Activated CD4-positive, alpha-beta memory T cell treated with anti-CD3 and anti-CD28 coated beads, Interleukin-2, amount 10 ng/mL, durations not matched to agents 7 days and 5 days (primary cell): ENCODE results near the gene BIN2. TPM values are rescaled to one million over a fixed set of nuclear protein-coding genes. Genes with fewer than 3 reads are reported as not detected.
"Not testable (repeated sequence)": the region's sequence is repeated elsewhere in the genome, so short reads cannot be mapped to it uniquely, and the experiment has no call there.

Experiments used
- CTCF ChIA-PET: fragments of 350-600 bp; sonication (Branson Sonifier 250); formaldehyde crosslinking; loops from one replicate; lab custom pipeline; 2021; ENCODE audit warnings: antibody characterized with exemption, inconsistent platforms; lab: Charles Lee
- POLR2A ChIA-PET: fragments of 350-600 bp; sonication (Branson Sonifier 250); formaldehyde crosslinking; loops from one replicate; lab custom pipeline; 2021; ENCODE audit warnings: antibody characterized with exemption; lab: Charles Lee
- DNase-seq: peaks from one replicate; pipeline ENCODE4 v3.0.0-alpha.2; 2020
- H3K27ac Mint-ChIP-seq: one replicate; pipeline ENCODE4 v1.8.0; 2021; ENCODE audit warnings: mild to moderate bottlenecking, mixed read lengths
- H3K27me3 Mint-ChIP-seq: one replicate; pipeline ENCODE4 v1.8.0; 2021; ENCODE audit warnings: mixed read lengths
- H3K36me3 Mint-ChIP-seq: one replicate; pipeline ENCODE4 v1.8.0; 2021; ENCODE audit warnings: low read depth, mixed read lengths
- H3K4me1 Mint-ChIP-seq: one replicate; pipeline ENCODE4 v1.8.0; 2021; ENCODE audit warnings: mixed read lengths
- H3K4me3 Mint-ChIP-seq: one replicate; pipeline ENCODE4 v1.8.0; 2021; ENCODE audit warnings: mild to moderate bottlenecking, mixed read lengths
- H3K9me3 Mint-ChIP-seq: one replicate; pipeline ENCODE4 v1.8.0; 2021; ENCODE audit warnings: mixed read lengths
- total RNA-seq, 2 experiments: library from RNA; stranded (reverse); gene quantifications; one replicate each; pipeline ENCODE4 v1.2.3, GENCODE V29; 2021

Gene BIN2
- total RNA-seq, 2 experiments from 2014 or later, result 206 to 214 TPM

DNA sequence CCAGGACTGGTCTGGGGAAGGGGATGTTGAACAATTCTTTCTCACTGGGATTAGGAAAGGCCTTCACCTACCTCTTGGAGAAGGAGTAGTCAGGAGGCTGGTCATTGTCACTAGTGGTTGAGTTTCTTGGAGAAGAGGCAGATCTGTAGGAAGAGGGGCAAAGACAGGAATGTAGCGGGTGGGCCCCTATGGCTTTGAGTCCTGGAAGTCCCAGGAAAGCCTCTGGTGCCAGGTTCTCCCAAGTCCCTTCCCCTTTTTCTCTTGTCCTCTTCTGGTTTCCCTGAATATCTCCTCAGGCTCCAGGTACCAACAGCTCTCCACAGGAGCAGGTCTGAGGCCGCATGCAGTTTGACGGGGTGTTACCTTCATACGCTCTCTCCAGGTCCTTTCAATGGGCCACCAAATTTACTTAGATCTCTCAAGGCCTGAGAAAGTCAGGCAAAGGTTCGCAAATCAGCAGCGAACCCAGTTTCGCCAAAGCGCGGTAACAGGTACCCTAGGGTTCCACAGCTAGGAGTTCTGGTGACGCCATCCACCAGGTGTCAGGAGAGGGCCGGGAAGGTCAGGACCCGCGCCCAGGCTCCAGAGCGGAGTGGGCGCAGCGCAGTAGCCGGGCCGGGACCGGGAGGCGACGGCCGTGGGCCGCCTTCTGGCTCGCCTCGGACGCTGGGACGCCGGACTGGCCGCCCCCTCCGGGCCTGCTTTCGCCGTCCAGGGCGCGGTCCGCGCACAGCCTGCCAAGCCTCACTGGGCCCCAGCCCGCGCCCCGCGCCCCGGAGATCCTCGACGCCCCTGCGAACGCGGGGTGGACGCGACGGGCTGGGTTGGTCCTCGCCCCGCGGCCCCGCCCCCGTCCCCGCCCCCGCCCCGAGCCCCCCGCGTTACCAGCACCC lies 54.6 kb downstream of the BIN2 start:
- Mint-ChIP-seq H3K36me3 (peaks cover 8% of the 10 kb centered on the region), H3K4me1 (peaks cover 31% of the 10 kb centered on the region), H3K4me3 (peak overlapping the region; percentile 73), H3K27me3 (peaks cover 28% of the 10 kb centered on the region), H3K9me3 (no peaks in the 10 kb centered on the region), H3K27ac (no peak overlapping the region)
- POLR2A ChIA-PET, result interaction anchor here (1.2 to 3.2 kb wide), 4 partner anchors 31 to 72 kb away, joined by 3 to 15 read pairs (median 8); partner anchors contain the start of gene DAZAP2
- CTCF ChIA-PET, result interaction anchor here (0.5 to 5.5 kb wide), 13 partner anchors 14 to 222 kb away, joined by 3 to 87 read pairs (median 3); partner anchors contain the start of genes DAZAP2 and POU6F1
- peak; percentile 58 for DNase-seq

DNA sequence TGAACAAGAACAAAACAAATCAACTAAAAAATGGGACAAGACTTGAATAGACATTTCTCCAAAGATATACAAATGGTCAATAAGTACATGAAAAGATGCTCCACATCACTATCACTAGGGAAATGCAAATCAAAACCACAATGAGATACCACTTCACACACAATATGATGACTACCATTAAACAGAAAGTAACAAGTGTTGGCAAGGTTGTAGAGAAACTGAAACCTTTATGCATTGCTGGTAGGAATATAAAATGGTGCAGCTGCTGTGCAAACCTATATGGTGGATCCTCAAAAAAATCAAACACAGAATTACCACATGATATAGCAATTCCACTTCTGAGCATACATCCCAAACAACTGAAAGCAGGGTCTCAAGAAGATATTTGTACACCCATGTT lies 59.0 kb downstream of the BIN2 start:
- ChIA-PET POLR2A (no interaction called here), CTCF (no interaction called here)
- Mint-ChIP-seq H3K27me3 (peaks cover 11% of the 10 kb centered on the region), H3K4me3 (peak overlapping the region; percentile 25), H3K36me3 (peaks cover 3% of the 10 kb centered on the region), H3K27ac (peak overlapping the region; percentile 42), H3K9me3 (no peaks in the 10 kb centered on the region), H3K4me1 (peaks cover 26% of the 10 kb centered on the region)
- no peak for DNase-seq

DNA sequence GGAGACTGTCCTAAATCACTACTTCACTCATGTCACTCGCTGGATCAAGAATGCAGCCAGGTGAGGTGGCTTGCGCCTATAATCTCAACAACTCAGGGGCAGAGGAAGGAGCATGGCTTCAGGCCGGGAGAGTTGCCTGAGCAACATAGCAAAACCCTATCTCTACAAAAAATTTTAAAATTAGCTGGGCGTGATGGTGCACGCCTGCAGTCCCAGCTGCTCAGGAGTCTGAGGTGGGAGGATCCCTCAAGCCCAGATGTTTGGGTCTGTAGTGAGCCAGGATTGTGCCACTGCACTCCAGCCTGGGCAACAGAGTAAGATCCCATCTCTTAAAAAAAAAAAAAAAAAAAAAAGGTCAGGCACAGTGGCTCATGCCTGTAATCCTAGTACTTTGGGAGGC lies 59.7 kb downstream of the BIN2 start:
- no peak overlapping the region for H3K27ac Mint-ChIP-seq
- CTCF ChIA-PET, result interaction anchor here (2.8 kb wide), 1 partner anchor 76 kb away, joined by 19 read pairs; no protein-coding TSS in a partner anchor
- H3K4me1 Mint-ChIP-seq, result peaks cover 23% of the 10 kb centered on the region
- peaks cover 3% of the 10 kb centered on the region for H3K36me3 Mint-ChIP-seq
- peaks cover 9% of the 10 kb centered on the region for H3K27me3 Mint-ChIP-seq
- no peak overlapping the region for H3K4me3 Mint-ChIP-seq
- no peaks in the 10 kb centered on the region for H3K9me3 Mint-ChIP-seq
- POLR2A ChIA-PET, result interaction anchor here (0.8 to 1.5 kb wide), 2 partner anchors 19 to 77 kb away, joined by 3 read pairs; no protein-coding TSS in a partner anchor
- DNase-seq, result no peak

DNA sequence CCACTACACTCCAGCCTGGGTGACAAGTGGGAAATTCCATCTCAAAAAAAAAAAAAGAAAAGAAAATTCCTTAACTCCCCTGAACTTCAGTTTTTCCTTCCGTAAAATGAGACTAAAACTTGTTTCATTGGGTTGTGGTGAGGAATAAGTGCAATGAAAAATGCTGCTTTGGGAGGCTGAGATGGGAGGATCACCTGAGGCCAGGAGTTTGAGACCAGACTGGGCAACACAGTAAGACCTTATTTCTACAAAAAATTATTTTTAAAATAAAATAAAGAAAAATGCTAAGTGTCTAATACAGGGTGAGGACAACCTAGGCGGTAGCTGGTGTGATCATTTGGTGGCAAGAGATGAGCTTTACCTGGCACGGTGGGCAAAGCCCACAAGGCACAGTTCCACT lies 60.6 kb downstream of the BIN2 start:
- ChIA-PET POLR2A (interaction anchor here (1.0 to 1.5 kb wide), 2 partner anchors 18 to 22 kb away, joined by 3 read pairs; no protein-coding TSS in a partner anchor), CTCF (interaction anchor here (1.1 to 2.8 kb wide), 7 partner anchors 10 to 106 kb away, joined by 3 to 19 read pairs (median 4); no protein-coding TSS in a partner anchor)
- Mint-ChIP-seq H3K4me1 (peaks cover 18% of the 10 kb centered on the region), H3K27ac (no peak overlapping the region), H3K36me3 (peaks cover 3% of the 10 kb centered on the region), H3K4me3 (no peak overlapping the region), H3K9me3 (no peaks in the 10 kb centered on the region), H3K27me3 (peaks cover 2% of the 10 kb centered on the region)
- DNase-seq, result no peak

DNA sequence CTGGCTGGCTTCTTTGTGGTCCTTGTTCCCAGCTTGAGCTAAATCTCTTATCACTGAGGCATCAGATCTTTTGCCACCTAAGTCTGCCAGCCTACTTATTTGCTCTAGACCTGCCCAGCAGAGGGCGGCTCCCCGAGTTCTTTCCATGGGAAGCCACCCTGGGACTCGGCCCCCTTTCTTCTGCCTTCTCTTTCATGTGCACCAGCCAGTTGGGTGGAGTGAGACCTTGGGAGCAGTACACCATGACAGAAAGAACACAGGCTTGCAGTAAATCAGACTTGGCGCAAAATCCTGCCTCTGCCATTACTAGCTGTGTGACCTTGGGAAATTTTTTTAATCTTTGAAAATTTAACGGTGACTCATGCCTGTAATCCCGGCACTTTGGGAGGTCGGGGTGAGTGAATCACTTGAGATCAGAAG lies 61.2 kb downstream of the BIN2 start:
- Mint-ChIP-seq H3K9me3 (no peaks in the 10 kb centered on the region), H3K27ac (no peak overlapping the region), H3K27me3 (peaks cover 2% of the 10 kb centered on the region), H3K4me3 (no peak overlapping the region), H3K36me3 (peaks cover 3% of the 10 kb centered on the region), H3K4me1 (peaks cover 18% of the 10 kb centered on the region)
- CTCF ChIA-PET, result interaction anchor here (0.6 to 2.8 kb wide), 8 partner anchors 10 to 431 kb away, joined by 3 to 19 read pairs (median 4); no protein-coding TSS in a partner anchor
- POLR2A ChIA-PET, result interaction anchor here (1.0 to 1.7 kb wide), 3 partner anchors 17 to 21 kb away, joined by 3 to 4 read pairs (median 3); no protein-coding TSS in a partner anchor
- DNase-seq, result peak; percentile 48

DNA sequence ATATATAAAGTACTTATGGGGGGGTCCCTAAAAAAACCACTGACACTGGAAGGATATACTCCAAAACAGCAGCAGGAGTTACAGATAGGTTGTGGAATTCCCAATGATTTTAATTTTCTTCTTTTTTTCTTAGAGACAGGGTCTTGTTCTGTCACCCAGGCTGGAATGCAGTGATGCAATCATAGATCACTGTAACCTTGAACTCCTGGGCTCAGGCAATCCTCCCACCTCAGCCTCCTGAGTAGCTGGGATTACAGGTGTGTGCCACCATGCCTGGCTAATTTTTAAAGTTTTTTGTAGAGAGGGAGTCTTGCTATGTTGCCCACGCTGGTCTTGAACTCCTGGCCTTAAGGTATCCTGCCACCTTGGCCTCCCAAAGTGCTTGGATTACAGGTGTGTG lies 64.4 kb downstream of the BIN2 start:
- H3K9me3 Mint-ChIP-seq, DNase-seq, H3K4me3 Mint-ChIP-seq, H3K27me3 Mint-ChIP-seq, POLR2A ChIA-PET, H3K27ac Mint-ChIP-seq, H3K36me3 Mint-ChIP-seq, H3K4me1 Mint-ChIP-seq: not testable (repeated sequence)
- CTCF ChIA-PET, result interaction anchor here (0.6 kb wide), 1 partner anchor 102 kb away, joined by 4 read pairs; no protein-coding TSS in a partner anchor

DNA sequence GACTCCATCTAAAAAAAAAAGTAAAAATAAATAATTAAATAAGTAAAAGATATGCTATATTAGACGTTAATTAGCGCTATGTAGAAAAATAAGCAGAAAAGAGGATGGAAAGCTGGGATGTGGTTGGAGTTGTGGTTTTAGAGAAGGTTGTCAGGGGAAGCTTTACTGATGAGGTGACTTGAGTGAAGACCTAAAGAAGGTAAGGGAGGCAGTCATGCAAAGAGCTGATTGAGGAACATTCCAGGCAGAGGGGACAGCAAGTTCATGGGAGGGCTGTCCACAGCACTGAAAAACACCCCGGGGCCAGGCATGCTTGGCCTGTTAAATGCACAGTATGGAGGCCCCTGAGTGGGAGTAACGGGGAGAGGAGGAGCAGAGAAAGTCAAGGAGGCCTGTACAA lies 69.4 kb downstream of the BIN2 start:
- Mint-ChIP-seq H3K4me1 (peaks cover 4% of the 10 kb centered on the region), H3K27ac (no peak overlapping the region), H3K9me3 (no peaks in the 10 kb centered on the region), H3K4me3 (no peak overlapping the region), H3K27me3 (no peaks in the 10 kb centered on the region), H3K36me3 (no peaks in the 10 kb centered on the region)
- DNase-seq, result no peak
- CTCF ChIA-PET, result interaction anchor here (1.2 kb wide), 1 partner anchor 202 kb away, joined by 3 read pairs; no protein-coding TSS in a partner anchor
- POLR2A ChIA-PET, result interaction anchor here (0.8 to 1.9 kb wide), 3 partner anchors 9 to 15 kb away, joined by 3 to 5 read pairs (median 3); no protein-coding TSS in a partner anchor

DNA sequence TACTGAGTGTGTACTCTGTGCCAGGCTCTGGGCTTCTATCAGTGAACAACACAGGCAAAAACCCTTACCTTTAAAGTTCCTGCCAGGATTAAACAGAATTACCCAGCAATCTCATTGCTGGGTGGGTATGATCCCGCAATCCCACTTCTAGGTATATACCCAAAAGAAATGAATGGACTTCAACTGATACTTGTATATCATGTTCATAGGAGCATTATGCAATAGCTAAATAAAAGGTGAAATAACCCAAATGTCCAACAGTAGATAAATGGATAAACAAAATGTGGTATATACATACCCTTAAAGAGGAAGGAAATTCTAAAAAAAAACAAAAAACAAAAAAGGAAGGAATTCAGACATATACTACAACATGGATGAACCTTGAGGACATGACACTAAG lies 70.7 kb downstream of the BIN2 start:
- H3K4me3 Mint-ChIP-seq, result no peak overlapping the region
- H3K27ac Mint-ChIP-seq, result no peak overlapping the region
- ChIA-PET CTCF (interaction anchor here (0.8 to 1.8 kb wide), 11 partner anchors 8 to 427 kb away, joined by 3 to 8 read pairs (median 3); no protein-coding TSS in a partner anchor), POLR2A (interaction anchor here (0.8 to 1.9 kb wide), 4 partner anchors 9 to 35 kb away, joined by 5 to 7 read pairs (median 6); partner anchors contain the start of genes DAZAP2 and POU6F1)
- H3K36me3 Mint-ChIP-seq, result peaks cover 2% of the 10 kb centered on the region
- DNase-seq, result no peak
- H3K4me1 Mint-ChIP-seq, result peaks cover 6% of the 10 kb centered on the region
- no peaks in the 10 kb centered on the region for H3K27me3 Mint-ChIP-seq
- H3K9me3 Mint-ChIP-seq, result no peaks in the 10 kb centered on the region

DNA sequence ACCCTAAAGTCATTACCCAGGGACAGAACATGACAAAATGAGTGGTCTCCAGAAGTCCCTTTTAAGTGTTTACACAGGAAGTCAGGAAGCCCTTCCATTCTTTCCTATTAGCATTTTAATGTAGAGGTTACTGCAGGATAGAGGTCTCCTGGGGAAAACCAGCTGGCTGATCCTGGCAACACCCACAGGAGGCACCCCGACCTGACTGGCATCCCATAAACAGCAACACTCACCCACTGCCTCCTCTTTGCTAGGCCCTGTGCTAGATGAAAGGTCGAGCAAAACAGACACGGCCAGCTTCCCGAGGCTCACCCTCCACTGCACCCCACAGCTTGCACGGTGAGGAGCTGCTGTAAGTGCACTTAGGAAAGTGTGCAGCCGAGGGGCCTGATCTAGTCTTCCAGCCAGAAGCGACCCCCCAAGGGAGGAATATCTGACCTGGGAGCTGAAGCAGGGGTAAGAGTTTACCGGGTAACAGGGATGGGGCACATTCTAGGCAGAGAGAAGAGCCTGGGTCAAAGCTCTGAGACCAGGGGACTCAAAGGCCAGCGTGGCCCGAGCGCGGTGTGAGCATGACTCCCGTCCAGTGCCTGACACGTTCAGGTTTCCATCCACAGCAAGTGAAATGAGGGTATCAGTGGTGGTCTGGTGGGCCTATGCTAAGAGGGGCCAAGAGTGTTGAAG lies 76.3 kb downstream of the BIN2 start:
- H3K27me3 Mint-ChIP-seq, result no peaks in the 10 kb centered on the region
- no peak for DNase-seq
- H3K27ac Mint-ChIP-seq, result peak overlapping the region; percentile 62
- ChIA-PET CTCF (no interaction called here), POLR2A (interaction anchor here (1.3 kb wide), 1 partner anchor 9 kb away, joined by 8 read pairs; the partner anchor contains the start of gene DAZAP2)
- peaks cover 26% of the 10 kb centered on the region for H3K36me3 Mint-ChIP-seq
- H3K4me1 Mint-ChIP-seq, result peaks cover 42% of the 10 kb centered on the region
- no peak overlapping the region for H3K4me3 Mint-ChIP-seq
- no peaks in the 10 kb centered on the region for H3K9me3 Mint-ChIP-seq

DNA sequence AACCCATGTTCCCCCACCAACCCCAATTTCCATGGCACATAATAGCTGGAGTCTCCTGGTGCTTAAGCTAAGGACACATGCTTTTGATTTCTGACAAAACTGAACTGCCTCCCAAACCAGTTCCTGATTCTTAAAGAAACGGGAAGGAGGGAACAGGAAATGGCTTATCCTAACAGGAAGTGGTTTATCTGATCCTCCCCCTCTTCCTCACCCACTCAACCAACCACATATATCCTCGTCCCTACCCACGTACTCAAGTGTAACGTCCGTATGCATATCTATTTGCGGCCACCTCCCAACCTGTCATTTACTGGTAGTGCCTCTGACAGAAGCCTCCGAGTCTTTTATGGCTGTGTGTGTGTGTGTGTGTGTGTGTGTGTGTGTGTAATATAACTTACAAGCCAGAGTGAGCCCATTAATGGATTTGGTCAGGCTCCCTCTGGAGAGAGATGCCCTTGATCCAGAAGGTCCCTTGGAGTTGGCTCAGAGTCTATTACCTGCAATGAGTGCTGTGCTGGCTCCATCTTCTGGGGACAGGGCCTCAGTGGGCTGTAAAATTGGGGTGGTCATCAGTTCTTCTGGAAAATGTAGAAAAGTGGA lies 77.6 kb downstream of the BIN2 start:
- Mint-ChIP-seq H3K27ac (peak overlapping the region; percentile 77), H3K4me1 (peaks cover 48% of the 10 kb centered on the region), H3K36me3 (peaks cover 38% of the 10 kb centered on the region), H3K27me3 (no peaks in the 10 kb centered on the region), H3K9me3 (no peaks in the 10 kb centered on the region), H3K4me3 (peak overlapping the region; percentile 1)
- DNase-seq, result peak; percentile 57
- ChIA-PET POLR2A (interaction anchor here (0.9 to 3.8 kb wide), 8 partner anchors 9 to 198 kb away, joined by 3 to 20 read pairs (median 4); partner anchors contain the start of genes CSRNP2, LETMD1 and POU6F1), CTCF (no interaction called here)

DNA sequence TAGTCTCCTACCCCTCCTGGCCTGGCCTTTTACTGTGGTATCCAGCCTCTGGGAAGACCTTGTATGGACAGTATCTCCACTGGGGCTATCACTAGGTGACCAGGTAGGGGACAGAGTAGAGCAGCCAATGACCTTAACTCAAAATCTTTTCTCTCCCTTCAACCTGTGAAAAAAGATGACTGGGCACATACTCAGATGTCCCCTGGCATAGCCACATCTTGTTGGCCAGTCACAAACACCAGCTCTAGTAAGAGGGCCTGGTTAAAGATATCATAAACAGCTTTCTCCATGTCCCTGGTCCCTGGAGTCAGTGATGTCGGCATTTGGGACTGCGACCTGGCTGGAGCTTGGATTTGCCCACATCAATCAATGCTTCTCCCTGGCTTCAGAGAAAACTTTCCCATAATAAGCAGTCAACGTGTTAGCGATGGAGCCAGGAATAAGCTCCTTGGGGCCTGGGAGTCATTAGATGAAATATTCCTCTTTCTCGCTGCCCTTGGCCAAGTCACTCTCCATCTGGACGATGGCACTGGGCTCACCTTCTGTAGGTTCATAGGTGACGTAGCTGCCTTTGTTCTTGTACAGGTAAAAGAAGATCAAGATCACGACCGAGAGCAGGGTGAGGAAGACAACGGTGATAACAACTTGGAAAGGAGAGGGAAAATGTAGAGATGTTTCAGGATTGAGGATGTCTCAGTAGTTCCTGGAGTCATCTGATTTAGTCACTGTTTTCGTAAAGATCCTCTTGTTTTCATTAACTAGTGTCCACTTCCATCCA lies 78.3 kb downstream of the BIN2 start:
- peak overlapping the region; percentile 77 for H3K27ac Mint-ChIP-seq
- ChIA-PET CTCF (interaction anchor here (1.0 kb wide), 1 partner anchor 27 kb away, joined by 3 read pairs; the partner anchor contains the start of gene POU6F1), POLR2A (interaction anchor here (0.9 to 3.8 kb wide), 8 partner anchors 9 to 197 kb away, joined by 3 to 20 read pairs (median 4); partner anchors contain the start of genes CSRNP2, LETMD1 and POU6F1)
- H3K4me1 Mint-ChIP-seq, result peaks cover 54% of the 10 kb centered on the region
- H3K36me3 Mint-ChIP-seq, result peaks cover 44% of the 10 kb centered on the region
- no peaks in the 10 kb centered on the region for H3K27me3 Mint-ChIP-seq
- no peak for DNase-seq
- H3K9me3 Mint-ChIP-seq, result no peaks in the 10 kb centered on the region
- H3K4me3 Mint-ChIP-seq, result no peak overlapping the region
